Testis (tissue), 3 donors: ENCODE results near the gene CFAP107. TPM values are rescaled to one million over a fixed set of nuclear protein-coding genes. Genes with fewer than 3 reads are reported as not detected.

Source experiments
- DNase-seq: peaks from one replicate; pipeline ENCODE4 v3.0.0-alpha.2; 2019
- H3K27ac ChIP-seq, 2 donors: fragments of 200-600 bp; sonication (generic); one replicate each; pipeline ENCODE4 v1.5.1; 2019
- H3K27me3 ChIP-seq: fragments of 200-600 bp; sonication (generic); one replicate; pipeline ENCODE4 v1.5.1; 2019
- H3K36me3 ChIP-seq: fragments of 200-600 bp; sonication (generic); one replicate; pipeline ENCODE4 v1.5.1; 2017; ENCODE audit warnings: low read depth; ENCODE audit errors: missing control alignments
- H3K4me1 ChIP-seq: fragments of 200-600 bp; sonication (generic); one replicate; pipeline ENCODE4 v1.5.1; 2019
- H3K4me3 ChIP-seq, 2 donors: fragments of 200-600 bp; sonication (generic); one replicate each; pipeline ENCODE4 v1.5.1; 2017 to 2019
- H3K9me3 ChIP-seq: fragments of 200-600 bp; sonication (generic); one replicate; pipeline ENCODE4 v1.5.1; 2017
- POLR2A ChIP-seq: fragments of 450-650 bp; IDR thresholded peaks from one replicate; pipeline ENCODE4 v1.6.1; 2017; ENCODE audit warnings: antibody characterized with exemption, mild to moderate bottlenecking, moderate library complexity
- WGBS, 2 donors: methylation state at CpG; one replicate each; pipeline ENCODE4 v1.1.5; 2018; 5-methylcytosine and 5-hydroxymethylcytosine counted together
- intact Hi-C: fragments of 100-400 bp; cut with DNase I; formaldehyde crosslinking; loops from one replicate; pipeline ENCODE4 v1.15.1; 2023; ENCODE audit warnings: low total_unique reads
- polyA plus RNA-seq: library from polyadenylated mRNA; stranded (reverse); fragments of 350-450 nt; fragmentation: Illumina TruSeq; extraction: RNeasy Lipid Tissue Mini Kit (QIAGEN cat#74804); gene quantifications from one replicate; pipeline ENCODE4 v1.2.3, GENCODE V29; 2014; ENCODE audit warnings: low read depth, low replicate concordance; ENCODE audit not compliant: insufficient read depth
- total RNA-seq, 2 donors: library from RNA; depleted of rRNA; stranded (reverse); fragments of >200 nt; gene quantifications; one replicate each; pipeline ENCODE4 v1.2.3, GENCODE V29; 2016
- TF ChIP-seq, protein P1 (sequence below), 3 experiments: fragments of 450-650 bp in 2 of 3; fragments of 200-600 bp in 1 of 3; sonication (generic) in 1 of 3; IDR thresholded peaks; one replicate each; pipeline ENCODE4 v1.5.1; 2016 to 2019; ENCODE audit warnings: antibody characterized with exemption in 3 of 3, mild to moderate bottlenecking in 2 of 3, moderate library complexity in 1 of 3

The CFAP107 gene
- total and polyA plus RNA-seq, 3 donors from 2014 or later, result 8.1 to 87.9 (median 13.4) TPM

DNA sequence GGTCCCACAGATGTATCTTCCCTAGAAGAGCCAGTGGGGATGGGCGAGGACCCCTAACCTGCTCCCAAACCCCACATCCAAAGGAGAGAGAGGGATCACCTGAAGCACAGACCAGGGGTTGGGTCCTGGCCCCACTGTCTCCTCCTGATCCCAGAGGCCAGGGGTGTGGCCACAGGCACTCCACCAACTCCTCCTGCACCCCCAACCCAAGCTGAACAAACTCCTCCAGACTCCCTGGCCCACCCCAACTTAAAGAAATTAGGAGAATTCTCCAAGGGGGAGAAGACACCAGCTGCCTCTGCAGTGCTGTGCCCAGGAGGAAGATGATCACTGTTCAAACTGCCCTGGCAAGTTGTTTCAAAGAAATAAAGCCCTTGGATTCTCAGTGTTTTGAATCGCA is 23.0 kb downstream of the CFAP107 start:
- TF ChIP-seq, protein P1, sequence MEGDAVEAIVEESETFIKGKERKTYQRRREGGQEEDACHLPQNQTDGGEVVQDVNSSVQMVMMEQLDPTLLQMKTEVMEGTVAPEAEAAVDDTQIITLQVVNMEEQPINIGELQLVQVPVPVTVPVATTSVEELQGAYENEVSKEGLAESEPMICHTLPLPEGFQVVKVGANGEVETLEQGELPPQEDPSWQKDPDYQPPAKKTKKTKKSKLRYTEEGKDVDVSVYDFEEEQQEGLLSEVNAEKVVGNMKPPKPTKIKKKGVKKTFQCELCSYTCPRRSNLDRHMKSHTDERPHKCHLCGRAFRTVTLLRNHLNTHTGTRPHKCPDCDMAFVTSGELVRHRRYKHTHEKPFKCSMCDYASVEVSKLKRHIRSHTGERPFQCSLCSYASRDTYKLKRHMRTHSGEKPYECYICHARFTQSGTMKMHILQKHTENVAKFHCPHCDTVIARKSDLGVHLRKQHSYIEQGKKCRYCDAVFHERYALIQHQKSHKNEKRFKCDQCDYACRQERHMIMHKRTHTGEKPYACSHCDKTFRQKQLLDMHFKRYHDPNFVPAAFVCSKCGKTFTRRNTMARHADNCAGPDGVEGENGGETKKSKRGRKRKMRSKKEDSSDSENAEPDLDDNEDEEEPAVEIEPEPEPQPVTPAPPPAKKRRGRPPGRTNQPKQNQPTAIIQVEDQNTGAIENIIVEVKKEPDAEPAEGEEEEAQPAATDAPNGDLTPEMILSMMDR (IDR thresholded peaks at IDR 0.05), result no peak
- TF ChIP-seq POLR2A, result no peak
- 69 to 98% methylated on average over 2 of the region's 2 CpGs for WGBS, 2 donors
- no peaks in the 10 kb centered on the region for H3K9me3 ChIP-seq
- no peaks in the 10 kb centered on the region for H3K36me3 ChIP-seq
- H3K27me3 ChIP-seq, result no peaks in the 10 kb centered on the region
- intact Hi-C loops, result no loop called here
- no peak overlapping the region for H3K4me3 ChIP-seq
- H3K4me1 ChIP-seq, result no peaks in the 10 kb centered on the region
- H3K27ac ChIP-seq, result no peak overlapping the region
- no peak for DNase-seq

DNA sequence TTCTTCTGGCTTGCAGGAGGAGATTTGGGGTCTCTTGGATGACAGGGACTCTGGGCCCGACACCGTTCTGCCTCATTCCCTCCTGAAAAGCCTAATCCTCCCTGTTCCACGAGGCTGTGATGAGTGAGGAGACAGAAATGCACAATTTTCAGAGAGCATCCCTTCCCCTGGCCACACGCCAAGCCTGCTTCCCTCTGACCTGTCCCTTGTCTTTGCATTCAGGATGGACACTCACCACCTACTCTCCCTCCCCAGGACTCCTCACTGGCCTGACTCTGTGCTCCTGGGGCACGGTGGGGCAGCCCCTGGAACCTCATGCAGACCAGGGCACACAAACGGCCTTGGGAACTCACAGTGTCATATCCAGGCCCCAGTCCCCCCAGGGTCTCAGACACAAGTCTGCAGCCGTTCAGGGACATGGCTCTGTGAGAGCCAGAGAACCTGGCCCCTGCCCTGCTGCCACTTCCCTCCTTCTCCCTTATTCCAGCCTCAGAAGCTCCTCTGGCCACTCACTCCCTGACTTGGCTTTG is 24.0 kb downstream of the CFAP107 start:
- Histone ChIP-seq H3K4me3 (no peak overlapping the region), H3K27ac (no peak overlapping the region), H3K36me3 (no peaks in the 10 kb centered on the region), H3K4me1 (no peaks in the 10 kb centered on the region), H3K9me3 (no peaks in the 10 kb centered on the region), H3K27me3 (no peaks in the 10 kb centered on the region)
- no peak for DNase-seq
- intact Hi-C loops, result no loop called here
- TF ChIP-seq POLR2A, result no peak
- TF ChIP-seq, protein P1 (IDR thresholded peaks at IDR 0.05), result no peak
- WGBS, 2 donors, result 66 to 78% methylated on average over 6 to 7 of the region's 7 CpGs

DNA sequence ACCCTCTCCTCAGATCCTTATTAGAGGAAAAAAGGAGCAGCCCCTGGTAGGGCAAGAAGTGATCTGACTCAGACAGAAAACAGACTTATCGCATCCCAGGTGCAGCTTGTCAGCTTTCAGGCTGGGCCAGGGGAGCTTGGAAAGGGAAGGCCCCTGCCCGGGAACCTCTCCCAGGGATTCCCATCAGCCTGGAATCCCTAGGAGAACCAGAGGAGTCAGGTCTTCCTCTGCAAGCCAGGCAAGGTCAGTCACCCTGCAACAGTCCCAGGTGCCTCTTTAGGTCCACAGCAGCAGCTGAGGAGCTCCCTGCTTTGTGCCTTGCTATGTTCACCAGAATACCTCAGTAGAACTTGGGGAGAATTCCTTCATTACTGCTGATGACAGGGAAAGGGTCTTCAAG is 24.6 kb downstream of the CFAP107 start:
- TF ChIP-seq POLR2A, result no peak
- TF ChIP-seq, protein P1 (IDR thresholded peaks at IDR 0.05), result no peak
- Histone ChIP-seq H3K27ac (no peak overlapping the region), H3K36me3 (no peaks in the 10 kb centered on the region), H3K9me3 (no peaks in the 10 kb centered on the region), H3K4me1 (no peaks in the 10 kb centered on the region), H3K4me3 (no peak overlapping the region), H3K27me3 (no peaks in the 10 kb centered on the region)
- DNase-seq, result no peak
- WGBS, 2 donors, result 75 to 88% methylated on average over 1 to 2 of the region's 2 CpGs
- intact Hi-C loops, result no loop called here

DNA sequence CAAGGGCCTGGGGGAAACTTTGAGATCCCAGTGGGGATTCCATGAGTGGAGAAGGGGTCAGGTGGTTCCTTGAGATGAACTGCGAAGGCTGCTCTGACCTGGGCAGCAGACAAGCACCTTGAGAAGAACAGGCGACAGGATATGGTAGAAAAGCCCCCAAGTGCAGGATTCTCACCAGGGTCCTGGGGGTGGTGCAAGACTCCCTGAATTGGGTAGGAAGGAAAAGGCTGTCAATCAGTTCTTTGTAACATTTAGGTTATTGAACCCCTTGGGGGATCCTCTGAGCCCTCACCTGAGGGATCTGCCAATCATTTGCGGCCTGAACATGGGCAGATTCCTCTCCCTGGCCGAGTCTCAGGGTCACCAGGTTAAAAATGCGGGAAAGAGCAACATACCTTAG is 25.2 kb downstream of the CFAP107 start:
- TF ChIP-seq, protein P1 (IDR thresholded peaks at IDR 0.05), result no peak
- no peak for TF ChIP-seq POLR2A
- Histone ChIP-seq H3K4me3 (no peak overlapping the region), H3K9me3 (no peaks in the 10 kb centered on the region), H3K4me1 (no peaks in the 10 kb centered on the region), H3K36me3 (no peaks in the 10 kb centered on the region), H3K27me3 (no peaks in the 10 kb centered on the region), H3K27ac (no peak overlapping the region)
- intact Hi-C loops, result no loop called here
- WGBS, 2 donors, result 84 to 89% methylated on average over 5 of the region's 5 CpGs
- no peak for DNase-seq

DNA sequence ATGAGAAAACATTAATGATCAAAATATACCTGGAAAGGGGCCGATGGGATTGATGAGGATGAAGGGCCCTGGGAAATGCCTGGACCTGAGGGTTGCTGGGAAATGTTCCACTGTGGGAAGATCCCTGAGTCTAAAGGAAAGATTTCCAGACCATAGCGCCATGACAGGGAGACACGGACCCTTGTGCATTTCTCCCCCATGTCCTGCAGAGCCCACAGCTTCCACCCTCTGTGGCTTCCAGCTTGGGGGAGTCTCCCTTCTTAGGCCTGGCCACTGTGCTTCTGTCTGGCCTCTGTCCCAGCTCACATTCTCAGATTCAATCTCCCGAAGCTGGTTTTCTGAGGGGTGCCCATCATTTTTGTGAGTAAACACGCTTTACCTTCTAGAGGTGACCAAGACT is 26.5 kb downstream of the CFAP107 start:
- no peak for DNase-seq
- intact Hi-C loops, result no loop called here
- no peaks in the 10 kb centered on the region for H3K27me3 ChIP-seq

More for the DNA sequence above, 26.5 kb downstream of the CFAP107 start:
- no peak overlapping the region for H3K4me3 ChIP-seq
- no peak overlapping the region for H3K27ac ChIP-seq
- H3K9me3 ChIP-seq, result no peaks in the 10 kb centered on the region
- TF ChIP-seq, protein P1 (IDR thresholded peaks at IDR 0.05), result no peak
- TF ChIP-seq POLR2A, result no peak
- H3K4me1 ChIP-seq, result no peaks in the 10 kb centered on the region
- 92% methylated on average over 5 of the region's 5 CpGs for WGBS, 2 donors
- no peaks in the 10 kb centered on the region for H3K36me3 ChIP-seq
